Stomach (tissue), 9 donors: ENCODE results near the gene SAMD15. TPM values are rescaled to one million over a fixed set of nuclear protein-coding genes. Genes with fewer than 3 reads are reported as not detected.

Experiments
- DNase-seq, 2 donors: peaks; one replicate each; pipeline versions ENCODE4 v3.0.0 to v3.0.0-alpha.2; 2013 to 2019
- H3K27ac ChIP-seq, 5 donors: fragments of 200-600 bp in 4 of 5; sonication (generic) in 4 of 5; one replicate each; pipeline ENCODE4 v1.5.1; 2013 to 2019; ENCODE audit warnings: mild to moderate bottlenecking in 1 of 5, moderate library complexity in 1 of 5
- H3K27me3 ChIP-seq, 3 donors: fragments of 200-600 bp; sonication (generic); one replicate each; pipeline ENCODE4 v1.5.1; 2017 to 2019; ENCODE audit warnings: mixed run types in 1 of 3
- H3K36me3 ChIP-seq, 4 donors: fragments of 200-600 bp; sonication (generic); 1 replicate in 3 of 4; 2 replicates in 1 of 4; pipeline ENCODE4 v1.5.1; 2016 to 2019
- H3K4me1 ChIP-seq, 4 donors: fragments of 200-600 bp; sonication (generic); one replicate each; pipeline ENCODE4 v1.5.1; 2016 to 2019
- H3K4me3 ChIP-seq, 4 donors: fragments of 200-600 bp; sonication (generic) in 3 of 4; one replicate each; pipeline ENCODE4 v1.5.1; 2016 to 2019; ENCODE audit warnings: mild to moderate bottlenecking in 1 of 4
- H3K9me3 ChIP-seq, 4 donors: fragments of 200-600 bp; sonication (generic); one replicate each; pipeline ENCODE4 v1.5.1; 2016 to 2019
- EP300 ChIP-seq: sonication (generic); formaldehyde crosslinking; IDR thresholded peaks from one replicate; pipeline ENCODE4 v1.6.1; 2017; ENCODE audit warnings: antibody characterized with exemption
- POLR2A ChIP-seq, 4 donors: fragments of 450-650 bp; IDR thresholded peaks; one replicate each; pipeline ENCODE4 v1.6.1; 2016; ENCODE audit warnings: antibody characterized with exemption in 4 of 4, control low read depth in 2 of 4, mild to moderate bottlenecking in 1 of 4, moderate library complexity in 1 of 4
- POLR2AphosphoS5 ChIP-seq, 3 donors: sonication (generic); formaldehyde crosslinking; IDR thresholded peaks; one replicate each; pipeline ENCODE4 v1.6.1; 2016; ENCODE audit warnings: antibody characterized with exemption in 3 of 3
- WGBS, 5 donors: extraction: QIAGEN DNeasy Blood & Tissue Kit in 3 of 5; methylation state at CpG; one replicate each; pipeline versions ENCODE4 v1.1.5 to v1.1.7; 2013 to 2018; 5-methylcytosine and 5-hydroxymethylcytosine counted together
- intact Hi-C: fragments of 100-400 bp; cut with DNase I; formaldehyde crosslinking; loops from one replicate; pipeline ENCODE4 v1.15.1; 2023; ENCODE audit warnings: low total_unique reads
- polyA plus RNA-seq, 3 donors: library from polyadenylated mRNA; stranded (reverse); fragments of 200-250 nt; gene quantifications; one replicate each; pipeline ENCODE4 v1.2.3, GENCODE V29; 2013
- total RNA-seq, 5 donors: library from RNA; depleted of rRNA; stranded (reverse); fragments of >200 nt; gene quantifications; one replicate each; pipeline versions ENCODE4 v1.1.0 to v1.2.3, GENCODE V29; 2014 to 2016
- TF ChIP-seq, protein P1 (sequence below), 7 experiments: fragments of 450-650 bp in 4 of 7; fragments of 200-600 bp in 3 of 7; sonication (generic) in 3 of 7; IDR thresholded peaks; one replicate each; pipeline ENCODE4 v1.5.1; 2016 to 2019; ENCODE audit warnings: antibody characterized with exemption in 7 of 7, control low read depth in 2 of 7, mild to moderate bottlenecking in 1 of 7
- donor health status: healthy with polysubstance abuse.
- donor health status: Bipolar disorder and iron deficiency.
- donor health status: healthy.

SAMD15 gene
- total and polyA plus RNA-seq, 8 donors: under 0.01 to 1.4 (median 0.52) TPM; not detected in 2

- Histone ChIP-seq H3K36me3 (peaks cover 0 to 37% (median 35%) of the 10 kb centered on the region in 4 donors), H3K9me3 (no peaks in the 10 kb centered on the region), H3K4me3 (no peak overlapping the region), H3K27ac (no peak overlapping the region), H3K4me1 (no peaks in the 10 kb centered on the region), H3K27me3 (no peaks in the 10 kb centered on the region)
- TF ChIP-seq POLR2A (IDR thresholded peaks at IDR 0.05) (no peak), EP300 (no peak)
- TF ChIP-seq, protein P1, sequence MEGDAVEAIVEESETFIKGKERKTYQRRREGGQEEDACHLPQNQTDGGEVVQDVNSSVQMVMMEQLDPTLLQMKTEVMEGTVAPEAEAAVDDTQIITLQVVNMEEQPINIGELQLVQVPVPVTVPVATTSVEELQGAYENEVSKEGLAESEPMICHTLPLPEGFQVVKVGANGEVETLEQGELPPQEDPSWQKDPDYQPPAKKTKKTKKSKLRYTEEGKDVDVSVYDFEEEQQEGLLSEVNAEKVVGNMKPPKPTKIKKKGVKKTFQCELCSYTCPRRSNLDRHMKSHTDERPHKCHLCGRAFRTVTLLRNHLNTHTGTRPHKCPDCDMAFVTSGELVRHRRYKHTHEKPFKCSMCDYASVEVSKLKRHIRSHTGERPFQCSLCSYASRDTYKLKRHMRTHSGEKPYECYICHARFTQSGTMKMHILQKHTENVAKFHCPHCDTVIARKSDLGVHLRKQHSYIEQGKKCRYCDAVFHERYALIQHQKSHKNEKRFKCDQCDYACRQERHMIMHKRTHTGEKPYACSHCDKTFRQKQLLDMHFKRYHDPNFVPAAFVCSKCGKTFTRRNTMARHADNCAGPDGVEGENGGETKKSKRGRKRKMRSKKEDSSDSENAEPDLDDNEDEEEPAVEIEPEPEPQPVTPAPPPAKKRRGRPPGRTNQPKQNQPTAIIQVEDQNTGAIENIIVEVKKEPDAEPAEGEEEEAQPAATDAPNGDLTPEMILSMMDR (IDR thresholded peaks at IDR 0.05): no peak
- 77 to 89% (median 81%) methylated on average over 3 of the region's 3 CpGs for WGBS, 5 donors
- intact Hi-C loops: no loop called here
- DNase-seq: no peak
These were observed 29.4 kb upstream of the SAMD15 start for GRCh38 chr14:77347751-77348150.

DNA sequence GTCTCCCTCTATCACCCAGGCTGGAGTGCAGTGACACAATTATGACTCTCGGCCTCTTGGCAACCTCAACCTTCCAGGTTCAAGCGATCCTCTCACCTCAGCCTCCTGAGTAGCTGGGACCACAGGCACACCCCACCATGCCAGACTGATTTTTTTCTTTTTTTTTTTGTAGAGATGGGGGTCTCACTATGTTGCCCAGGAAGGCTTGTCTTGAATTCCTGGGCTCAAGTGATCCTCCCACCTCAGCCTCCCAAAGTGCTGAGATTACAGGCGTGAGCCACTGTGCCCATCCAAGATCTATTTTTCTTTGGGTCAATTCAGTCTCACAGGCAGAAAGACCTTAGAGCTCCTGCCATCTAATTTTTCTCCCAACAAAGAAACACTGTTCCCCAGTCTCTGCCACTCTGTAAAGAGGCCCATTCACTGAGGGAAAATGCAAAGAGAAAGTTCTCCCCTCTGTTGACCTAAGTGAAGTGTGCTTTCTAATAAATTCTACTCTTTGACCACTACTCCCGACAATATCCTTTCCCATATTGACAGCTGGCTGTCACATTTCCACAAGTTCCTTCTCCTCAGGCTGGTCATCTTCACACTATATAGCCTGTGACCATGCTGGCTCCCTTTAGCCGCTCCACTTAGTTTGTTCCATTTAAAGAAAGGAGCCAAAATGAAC lies 23.6 kb upstream of the SAMD15 start:
- TF ChIP-seq POLR2AphosphoS5 (IDR thresholded peaks at IDR 0.05): no peak
- TF ChIP-seq, protein P1 (IDR thresholded peaks at IDR 0.05): no peak
- no peak for TF ChIP-seq POLR2A (IDR thresholded peaks at IDR 0.05)
- no peak for TF ChIP-seq EP300
- WGBS, 5 donors: 86 to 92% (median 89%) methylated on average over 5 of the region's 5 CpGs
- Histone ChIP-seq H3K9me3 (no peaks in the 10 kb centered on the region), H3K4me1 (no peaks in the 10 kb centered on the region), H3K36me3 (peaks cover 0 to 23% (median 19%) of the 10 kb centered on the region in 4 donors), H3K27ac (no peak overlapping the region), H3K27me3 (no peaks in the 10 kb centered on the region), H3K4me3 (no peak overlapping the region)
- intact Hi-C loops: no loop called here
- no peak for DNase-seq

DNA sequence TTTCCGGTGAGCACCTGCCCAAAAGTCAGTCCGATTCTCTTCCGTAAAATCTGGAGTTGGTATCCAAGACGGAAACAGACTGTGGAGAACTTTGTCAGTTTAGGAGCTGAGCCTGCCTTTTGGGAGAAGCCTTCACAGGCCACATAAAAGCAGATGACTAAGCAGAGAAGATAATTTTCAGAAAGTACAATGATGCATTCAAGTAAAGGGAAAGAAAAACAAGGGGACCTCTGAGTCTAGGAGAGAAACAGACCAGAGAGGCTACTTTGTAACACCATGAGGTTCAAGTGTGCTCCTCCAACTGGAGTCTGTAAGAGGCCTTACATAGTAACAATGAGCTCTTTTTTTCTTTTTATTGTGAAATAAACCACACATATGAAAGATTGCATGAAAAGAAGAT lies 21.4 kb upstream of the SAMD15 start:
- no peak overlapping the region for H3K4me3 ChIP-seq
- H3K27me3 ChIP-seq: no peaks in the 10 kb centered on the region
- intact Hi-C loops: no loop called here
- H3K27ac ChIP-seq: no peak overlapping the region
- no peak for DNase-seq
- no peaks in the 10 kb centered on the region for H3K4me1 ChIP-seq
- no peaks in the 10 kb centered on the region for H3K9me3 ChIP-seq
- 94 to 99% (median 97%) methylated on average over 4 of the region's 4 CpGs for WGBS, 5 donors
- TF ChIP-seq POLR2AphosphoS5 (IDR thresholded peaks at IDR 0.05): no peak
- TF ChIP-seq EP300: no peak
- TF ChIP-seq, protein P1 (IDR thresholded peaks at IDR 0.05): no peak
- no peak for TF ChIP-seq POLR2A (IDR thresholded peaks at IDR 0.05)
- peaks cover 0 to 5% (median 2%) of the 10 kb centered on the region in 4 donors for H3K36me3 ChIP-seq

DNA sequence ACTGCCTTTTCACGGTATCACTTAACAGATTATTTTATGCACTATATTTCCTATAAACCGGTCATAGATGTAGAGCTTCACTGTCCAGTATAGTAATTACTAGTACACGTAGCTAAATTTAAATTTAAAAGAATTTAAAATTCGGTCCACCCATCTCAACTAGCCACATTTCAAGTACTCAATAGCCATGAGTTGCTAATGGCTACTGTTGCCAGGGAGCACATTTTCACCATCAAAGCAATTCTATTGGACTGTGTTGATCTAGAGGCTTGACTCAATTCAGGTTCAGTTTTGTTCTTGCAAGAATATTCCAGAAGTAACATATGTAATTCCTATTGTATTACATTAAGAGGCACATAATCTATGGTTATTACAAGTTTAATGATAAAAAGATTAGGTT lies 20.3 kb upstream of the SAMD15 start:
- no peak for DNase-seq
- H3K4me1 ChIP-seq: no peaks in the 10 kb centered on the region
- TF ChIP-seq EP300 (no peak), POLR2A (IDR thresholded peaks at IDR 0.05) (no peak), POLR2AphosphoS5 (IDR thresholded peaks at IDR 0.05) (no peak)
- TF ChIP-seq, protein P1 (IDR thresholded peaks at IDR 0.05): no peak
- intact Hi-C loops: no loop called here
- no peak overlapping the region for H3K27ac ChIP-seq
- no peak overlapping the region for H3K4me3 ChIP-seq
- H3K27me3 ChIP-seq: no peaks in the 10 kb centered on the region
- 81 to 89% (median 82%) methylated on average over 4 of the region's 4 CpGs for WGBS, 5 donors
- H3K9me3 ChIP-seq: no peaks in the 10 kb centered on the region
- no peaks in the 10 kb centered on the region for H3K36me3 ChIP-seq
